Measurements from ENCODE around the gene SLC39A2.
"Not testable (repeated sequence)": the region's sequence is repeated elsewhere in the genome, so short reads cannot be mapped to it uniquely, and the experiment has no call there.

The SLC39A2 gene, protein sequence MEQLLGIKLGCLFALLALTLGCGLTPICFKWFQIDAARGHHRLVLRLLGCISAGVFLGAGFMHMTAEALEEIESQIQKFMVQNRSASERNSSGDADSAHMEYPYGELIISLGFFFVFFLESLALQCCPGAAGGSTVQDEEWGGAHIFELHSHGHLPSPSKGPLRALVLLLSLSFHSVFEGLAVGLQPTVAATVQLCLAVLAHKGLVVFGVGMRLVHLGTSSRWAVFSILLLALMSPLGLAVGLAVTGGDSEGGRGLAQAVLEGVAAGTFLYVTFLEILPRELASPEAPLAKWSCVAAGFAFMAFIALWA

GRCh38 chr14:20998674-20999366 is at the start of gene SLC39A2:
SLC39A2 (plus strand) TSS chr14:20999293; CDS start chr14:20999447, 154 bp downstream.
- DNase-seq (ENCODE audit: low spot score), result no peak

DNA sequence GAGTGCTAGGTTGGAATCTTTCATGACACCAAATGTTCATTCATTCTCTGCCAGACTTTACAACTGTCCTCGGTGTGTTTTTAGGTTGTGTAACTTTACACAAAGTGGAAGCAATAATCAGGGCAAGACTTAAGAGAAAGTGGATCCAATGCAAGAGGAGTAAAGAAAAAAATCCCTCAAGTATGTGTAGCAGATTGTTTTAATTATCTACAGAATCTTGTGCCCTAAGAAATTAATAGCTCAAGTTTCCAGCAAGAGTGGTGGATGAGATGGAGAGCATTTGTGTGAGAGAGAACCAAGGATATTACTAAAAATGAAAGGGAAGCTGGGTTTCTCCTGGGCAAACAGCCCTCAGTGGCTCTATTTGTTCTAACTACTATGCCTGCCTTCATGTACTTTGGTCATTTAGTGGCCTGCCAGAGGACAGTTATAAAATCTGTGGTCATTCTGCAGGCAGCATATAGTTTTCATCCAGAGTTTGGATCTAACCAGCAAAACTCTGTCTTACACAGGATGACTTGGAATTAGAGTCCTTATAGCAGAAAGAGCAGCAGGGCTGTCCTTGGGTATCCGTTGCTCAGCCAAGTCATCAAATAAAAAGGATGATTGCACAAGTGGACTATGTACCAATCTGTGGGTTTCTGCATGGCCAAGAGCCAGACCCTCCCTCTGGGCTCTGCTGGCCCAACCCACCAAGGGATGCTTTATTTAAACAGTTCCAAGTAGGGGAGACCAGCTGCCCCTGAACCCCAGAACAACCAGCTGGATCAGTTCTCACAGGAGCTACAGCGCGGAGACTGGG is 44.2 kb upstream of the SLC39A2 start, which contains the start of gene RNASE2:
RNASE2 (plus strand) TSS at position 752 of the 802 bp plus-strand sequence. CDS start 285 bp downstream, outside the sequence.
- not testable (repeated sequence) for DNase-seq (ENCODE audit: low spot score)

DNA sequence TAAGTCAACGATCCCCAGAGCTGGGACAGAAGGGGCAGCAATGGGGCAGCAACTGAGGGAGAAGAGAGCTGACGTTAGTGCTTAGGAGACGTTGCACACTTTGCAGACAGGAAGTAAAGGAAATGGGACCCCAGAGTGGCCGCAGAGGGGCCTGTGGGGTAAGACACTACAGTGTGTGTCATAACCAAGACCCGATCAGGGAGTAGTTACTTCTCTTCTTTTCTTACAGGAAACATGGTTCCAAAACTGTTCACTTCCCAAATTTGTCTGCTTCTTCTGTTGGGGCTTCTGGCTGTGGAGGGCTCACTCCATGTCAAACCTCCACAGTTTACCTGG is 43.6 kb upstream of the SLC39A2 start:
- DNase-seq (ENCODE audit: low spot score), result not testable (repeated sequence)

- DNase-seq (ENCODE audit: low spot score), result peak; percentile 55
These were observed 42.6 kb upstream of the SLC39A2 start for GRCh38 chr14:20956376-20956976.

GRCh38 chr14:20958946-20959345 is 40.1 kb upstream of the SLC39A2 start:
- not testable (repeated sequence) for DNase-seq (ENCODE audit: low spot score)

- no peak for DNase-seq (ENCODE audit: low spot score)
These were observed 29.8 kb upstream of the SLC39A2 start for GRCh38 chr14:20969336-20969735.

DNA sequence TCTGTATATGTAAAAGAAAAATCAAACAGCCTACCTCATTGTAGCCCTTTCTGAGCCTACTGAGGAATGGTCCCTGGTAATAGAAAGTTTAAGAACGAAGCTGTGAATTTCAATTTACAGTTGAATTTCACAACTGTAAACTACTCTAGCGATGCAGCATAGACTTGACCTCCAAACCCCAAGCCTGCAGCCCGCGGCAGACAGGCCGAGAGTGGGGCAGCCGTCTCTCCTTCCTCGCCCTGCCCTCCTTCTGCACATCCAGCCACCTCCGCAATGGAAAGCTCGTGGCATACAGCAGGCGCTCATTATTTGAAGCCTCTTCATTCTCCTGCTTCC is 28.5 kb upstream of the SLC39A2 start:
- DNase-seq (ENCODE audit: low spot score), result no peak

DNA sequence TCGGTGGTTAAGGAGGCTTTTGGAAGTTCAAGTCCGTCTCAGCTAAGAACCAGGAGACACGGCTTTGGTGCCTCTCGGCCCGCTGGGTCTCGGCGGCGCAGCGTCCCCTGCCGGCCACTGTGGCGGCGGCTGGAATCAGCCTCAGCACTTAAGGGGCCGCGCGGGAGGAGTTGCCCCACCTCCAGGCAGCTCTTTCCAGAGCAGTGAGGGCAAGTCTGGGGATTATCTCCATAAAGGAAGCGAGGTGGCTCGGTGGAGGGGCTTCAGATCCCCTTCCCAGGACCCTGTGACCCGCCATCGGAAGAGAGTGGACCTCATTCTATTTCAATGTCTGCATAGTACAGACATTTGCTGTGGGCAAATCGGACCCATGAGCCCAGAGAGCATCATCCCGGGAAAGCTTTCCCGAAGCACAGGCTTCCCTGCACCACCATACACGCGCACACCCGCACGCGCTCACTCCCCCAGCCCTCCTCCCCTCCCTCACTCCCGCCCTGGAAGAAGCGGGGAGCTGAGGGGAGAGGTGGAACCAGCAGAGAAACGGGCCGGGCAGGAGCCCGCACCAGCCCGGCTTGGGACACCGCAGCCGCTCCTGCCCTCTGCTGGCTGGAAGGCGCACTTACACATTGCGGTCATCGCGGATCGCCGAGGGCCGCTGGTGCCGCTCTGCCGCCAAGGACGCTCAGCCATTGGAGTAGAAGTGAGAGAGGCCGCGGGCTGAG is 27.9 kb upstream of the SLC39A2 start:
- peak; percentile 87 for DNase-seq (ENCODE audit: low spot score)

- DNase-seq (ENCODE audit: low spot score), result no peak
These were observed 27.4 kb upstream of the SLC39A2 start for GRCh38 chr14:20971705-20972021.

DNA sequence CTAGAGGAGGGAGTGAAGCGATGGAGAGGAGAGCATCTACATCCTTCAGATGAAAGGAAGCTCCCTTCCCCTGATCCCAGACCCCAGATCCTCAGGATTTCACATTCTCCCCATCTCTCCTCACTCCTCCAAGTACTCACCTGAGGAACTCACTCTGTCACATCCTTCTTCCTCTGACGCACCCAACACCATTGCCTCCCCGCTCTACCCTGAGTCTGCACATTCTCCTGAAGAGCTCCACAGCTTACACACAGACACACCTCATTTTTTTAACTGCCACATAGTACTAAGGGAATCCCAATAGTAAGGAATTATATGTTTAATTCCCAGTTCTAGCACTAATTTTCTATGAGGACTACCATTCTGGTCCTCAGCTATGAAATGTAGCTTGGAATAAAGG is 25.6 kb upstream of the SLC39A2 start:
- no peak for DNase-seq (ENCODE audit: low spot score)

GRCh38 chr14:20976291-20976690 is 22.8 kb upstream of the SLC39A2 start:
- no peak for DNase-seq (ENCODE audit: low spot score)

DNA sequence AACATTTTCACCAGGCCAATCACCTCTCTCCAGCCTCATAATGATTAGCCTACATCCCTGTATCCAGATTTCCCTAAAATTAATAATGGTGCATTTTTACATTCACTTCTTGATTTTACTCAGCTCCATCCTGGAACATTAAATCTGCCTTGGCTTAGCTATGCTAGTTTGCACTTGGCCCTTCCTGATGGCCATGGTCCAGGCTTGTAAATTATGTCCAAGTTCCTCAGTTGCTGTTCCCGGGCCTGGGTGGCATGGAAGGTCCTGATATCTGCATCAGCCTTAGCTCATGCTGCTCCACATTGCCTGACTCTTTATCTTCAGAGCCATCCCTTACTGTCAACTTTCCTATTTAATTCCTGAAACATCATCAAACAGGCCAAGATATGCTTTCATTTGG is 20.4 kb upstream of the SLC39A2 start:
- no peak for DNase-seq (ENCODE audit: low spot score)

DNA sequence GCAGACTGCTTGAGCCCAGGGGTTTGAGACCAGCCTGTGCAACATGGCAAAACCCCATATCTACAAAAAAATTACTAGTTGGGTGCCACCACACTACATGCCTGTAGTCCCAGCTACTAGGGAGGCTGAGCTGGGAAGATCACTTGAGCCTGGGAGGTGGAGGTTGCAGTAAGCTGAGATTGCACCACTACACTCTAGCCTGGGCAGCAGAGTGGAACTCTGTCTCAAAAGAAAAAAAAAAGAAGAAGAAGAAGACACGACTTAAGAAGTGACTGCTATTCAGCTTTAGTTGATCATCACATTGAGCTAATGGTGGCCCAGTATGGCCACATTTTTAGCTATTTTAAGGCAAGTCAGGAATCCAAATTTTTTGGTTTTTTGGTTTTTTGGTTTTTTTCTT is 18.2 kb upstream of the SLC39A2 start:
- DNase-seq (ENCODE audit: low spot score), result no peak

GRCh38 chr14:20982646-20983369 is 16.3 kb upstream of the SLC39A2 start:
- DNase-seq (ENCODE audit: low spot score), result no peak

DNA sequence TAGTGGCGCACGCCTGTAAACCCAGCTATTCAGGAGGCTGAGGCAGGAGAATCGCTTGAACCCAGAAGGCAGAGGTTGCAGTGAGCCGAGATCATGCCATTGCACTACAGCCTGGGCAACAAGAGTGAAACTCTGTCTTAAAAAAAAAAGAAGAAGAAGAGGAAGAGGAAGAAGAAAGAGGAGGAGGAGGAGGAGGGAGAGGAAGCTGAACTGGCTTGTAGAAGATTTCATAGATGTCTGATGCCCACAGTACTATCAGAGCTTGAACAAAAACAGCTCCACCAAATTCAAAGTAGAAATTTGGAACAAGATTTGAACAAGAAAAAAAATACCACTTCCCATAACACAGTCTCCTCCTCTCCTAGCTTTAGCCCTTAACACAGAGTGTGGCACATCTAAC is 13.4 kb upstream of the SLC39A2 start:
- not testable (repeated sequence) for DNase-seq (ENCODE audit: low spot score)

- peak; percentile 58 for DNase-seq (ENCODE audit: low spot score)
These were observed 12.3 kb upstream of the SLC39A2 start for GRCh38 chr14:20986811-20987210.

GRCh38 chr14:20988717-20989470 is 10.2 kb upstream of the SLC39A2 start:
- DNase-seq (ENCODE audit: low spot score), result no peak

- DNase-seq (ENCODE audit: low spot score), result no peak
These were observed 9.7 kb upstream of the SLC39A2 start for GRCh38 chr14:20989471-20989786.

DNA sequence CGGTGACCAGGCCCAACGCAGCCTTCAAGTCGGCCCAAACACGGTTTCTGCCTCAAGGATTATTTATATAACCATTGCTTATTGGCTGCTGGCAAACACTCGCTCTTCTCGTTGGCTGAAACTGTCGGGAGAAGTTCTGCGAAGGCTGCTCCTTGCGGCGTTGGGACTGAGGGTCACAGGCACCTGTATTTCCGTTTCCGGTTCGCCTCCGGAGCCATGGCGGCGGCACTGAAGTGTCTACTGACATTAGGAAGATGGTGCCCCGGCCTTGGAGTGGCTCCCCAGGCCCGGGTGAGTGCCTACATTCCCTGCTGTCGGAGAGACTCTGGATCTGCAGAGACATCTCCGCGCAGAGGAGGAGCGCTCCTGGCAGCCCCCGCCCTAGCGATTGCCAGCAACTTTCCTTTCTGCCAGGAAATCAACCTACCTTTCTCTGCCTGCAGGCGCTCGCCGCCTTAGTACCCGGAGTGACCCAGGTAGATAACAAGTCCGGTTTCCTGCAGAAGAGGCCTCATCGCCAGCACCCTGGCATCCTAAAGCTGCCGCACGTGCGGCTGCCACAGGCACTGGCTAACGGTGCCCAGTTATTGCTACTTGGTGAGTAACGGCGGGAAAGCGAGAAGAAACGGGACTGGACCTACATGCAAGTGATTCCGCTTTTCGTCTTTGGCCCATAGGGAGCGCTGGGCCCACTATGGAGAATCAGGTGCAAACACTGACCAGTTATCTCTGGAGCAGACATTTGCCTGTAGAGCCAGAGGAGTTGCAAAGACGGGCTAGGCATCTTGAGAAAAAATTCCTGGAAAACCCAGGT is 9.1 kb upstream of the SLC39A2 start, which contains the start of gene METTL17:
METTL17 (plus strand) TSS at position 194 of the 814 bp plus-strand sequence; CDS start at position 217, 23 bp downstream.
- DNase-seq (ENCODE audit: low spot score), result peak; percentile 96

- no peak for DNase-seq (ENCODE audit: low spot score)
These were observed 2.6 kb upstream of the SLC39A2 start for GRCh38 chr14:20996521-20996920.
